Liver (tissue), 9 donors: ENCODE data around the gene PRPF31. TPM values are rescaled to one million over a fixed set of nuclear protein-coding genes. Genes with fewer than 3 reads are reported as not detected.

Source experiments
- DNase-seq: peaks from one replicate; pipeline ENCODE4 v3.0.0-alpha.2; 2017; ENCODE audit warnings: low spot score
- H3K27ac ChIP-seq, 2 donors: one replicate each; pipeline ENCODE4 v1.7.0; 2013; ENCODE audit warnings: inconsistent platforms in 2 of 2, low read length in 2 of 2, control low read depth in 1 of 2, low read depth in 1 of 2, mild to moderate bottlenecking in 1 of 2
- H3K27me3 ChIP-seq, 4 donors: one replicate each; pipeline versions ENCODE4 v1.6.1 to v1.7.0; 2013; ENCODE audit warnings: low read length in 3 of 4, inconsistent platforms in 1 of 4, mild to moderate bottlenecking in 1 of 4, moderate library complexity in 1 of 4; ENCODE audit not compliant: control insufficient read depth in 4 of 4, insufficient read depth in 4 of 4
- H3K36me3 ChIP-seq, 4 donors: one replicate each; pipeline versions ENCODE4 v1.6.1 to v1.7.0; 2013; ENCODE audit warnings: low read length in 3 of 4, mild to moderate bottlenecking in 3 of 4, low read depth in 1 of 4, moderate library complexity in 1 of 4; ENCODE audit not compliant: control insufficient read depth in 4 of 4, insufficient read depth in 3 of 4
- H3K4me1 ChIP-seq, 4 donors: one replicate each; pipeline versions ENCODE4 v1.6.1 to v1.7.0; 2013; ENCODE audit warnings: low read length in 3 of 4, mild to moderate bottlenecking in 3 of 4, moderate library complexity in 1 of 4; ENCODE audit not compliant: control insufficient read depth in 4 of 4, insufficient read depth in 4 of 4
- H3K4me3 ChIP-seq, 3 donors: one replicate each; pipeline versions ENCODE4 v1.6.1 to v1.7.0; 2013; ENCODE audit warnings: low read length in 3 of 3, control low read depth in 1 of 3, low read depth in 1 of 3, mild to moderate bottlenecking in 1 of 3
- H3K9ac ChIP-seq, 2 donors: one replicate each; pipeline ENCODE4 v1.7.0; 2013; ENCODE audit warnings: low read length in 2 of 2, mild to moderate bottlenecking in 2 of 2, moderate library complexity in 2 of 2, control low read depth in 1 of 2, low read depth in 1 of 2
- H3K9me3 ChIP-seq, 4 donors: one replicate each; pipeline versions ENCODE4 v1.6.1 to v1.7.0; 2013; ENCODE audit warnings: low read length in 3 of 4; ENCODE audit not compliant: control insufficient read depth in 4 of 4
- ATF3 ChIP-seq: IDR thresholded peaks from 2 replicates; pipeline ENCODE4 v1.6.1; 2016; ENCODE audit warnings: antibody characterized with exemption
- CTCF ChIP-seq: fragments of 150-350 bp; IDR thresholded peaks from 2 replicates; pipeline ENCODE4 v1.5.1; 2017; ENCODE audit warnings: improper control_type of control experiment, low read depth, low read length; ENCODE audit not compliant: missing input control
- EGR1 ChIP-seq, 2 donors: IDR thresholded peaks; 2 replicates each; pipeline ENCODE4 v1.6.1; 2016 to 2018; ENCODE audit warnings: antibody characterized with exemption in 2 of 2, low read depth in 2 of 2
- FOXA2 ChIP-seq: IDR thresholded peaks from 2 replicates; pipeline ENCODE4 v1.6.1; 2016; ENCODE audit warnings: antibody characterized with exemption
- GABPA ChIP-seq, 2 donors: IDR thresholded peaks in 1 of 2; conservative IDR thresholded peaks in 1 of 2; 2 replicates each; pipeline ENCODE4 v1.6.1; 2016; ENCODE audit warnings: antibody characterized with exemption in 2 of 2, mild to moderate bottlenecking in 1 of 2, moderate library complexity in 1 of 2
- HNF4A ChIP-seq, 2 donors: conservative IDR thresholded peaks; 2 replicates each; pipeline ENCODE4 v1.6.1; 2016; ENCODE audit warnings: antibody characterized with exemption in 2 of 2, mild to moderate bottlenecking in 2 of 2
- HNF4G ChIP-seq: IDR thresholded peaks from 2 replicates; pipeline ENCODE4 v1.6.1; 2016; ENCODE audit warnings: antibody characterized with exemption
- JUND ChIP-seq, 2 donors: IDR thresholded peaks; 2 replicates each; pipeline ENCODE4 v1.6.1; 2016; ENCODE audit warnings: antibody characterized with exemption in 2 of 2
- MAX ChIP-seq: IDR thresholded peaks from 2 replicates; pipeline ENCODE4 v1.6.1; 2016; ENCODE audit warnings: antibody characterized with exemption
- NR2F2 ChIP-seq: IDR thresholded peaks from 2 replicates; pipeline ENCODE4 v1.6.1; 2016; ENCODE audit warnings: antibody characterized with exemption
- RAD21 ChIP-seq, 2 donors: IDR thresholded peaks; 2 replicates each; pipeline ENCODE4 v1.6.1; 2016; ENCODE audit warnings: antibody characterized with exemption in 2 of 2, mild to moderate bottlenecking in 2 of 2
- REST ChIP-seq: IDR thresholded peaks from 2 replicates; pipeline ENCODE4 v1.6.1; 2016; ENCODE audit warnings: antibody characterized with exemption, mild to moderate bottlenecking
- RXRA ChIP-seq, 2 donors: IDR thresholded peaks; 2 replicates each; pipeline ENCODE4 v1.6.1; 2017 to 2018; ENCODE audit warnings: antibody characterized with exemption in 2 of 2, mild to moderate bottlenecking in 1 of 2
- SP1 ChIP-seq: IDR thresholded peaks from 2 replicates; pipeline ENCODE4 v1.6.1; 2018; ENCODE audit warnings: antibody characterized with exemption, mild to moderate bottlenecking
- TAF1 ChIP-seq: conservative IDR thresholded peaks from 2 replicates; pipeline ENCODE4 v1.6.1; 2016; ENCODE audit warnings: antibody characterized with exemption, mild to moderate bottlenecking
- YY1 ChIP-seq: IDR thresholded peaks from 2 replicates; pipeline ENCODE4 v1.6.1; 2016; ENCODE audit warnings: antibody characterized with exemption, mild to moderate bottlenecking
- ZBTB33 ChIP-seq: IDR thresholded peaks from 2 replicates; pipeline ENCODE4 v1.6.1; 2016; ENCODE audit warnings: antibody characterized with exemption
- WGBS: extraction: QIAGEN DNeasy Blood & Tissue Kit; methylation state at CpG from one replicate; pipeline ENCODE4 v1.1.7; 2013; 5-methylcytosine and 5-hydroxymethylcytosine counted together
- polyA plus RNA-seq, 2 donors: library from polyadenylated mRNA; stranded (reverse) in 1 of 2; unstranded in 1 of 2; fragments of 200-250 nt in 1 of 2; fragments of >200 nt in 1 of 2; fragmentation: Nextera tagmentation in 1 of 2; extraction: Ambion mirVana in 1 of 2; gene quantifications; one replicate each; pipeline versions ENCODE4 v1.2.1 to v1.2.3, GENCODE V29; 2013 to 2015
- total RNA-seq, 2 donors: library from RNA; depleted of rRNA; stranded (reverse); fragments of >200 nt; gene quantifications; one replicate each; pipeline ENCODE4 v1.2.3, GENCODE V29; 2014
- donor health status: healthy.
- donor health status: healthy.
- donor health status: healthy.
- donor health status: healthy.
- donor health status: healthy.

The PRPF31 gene
- total and polyA plus RNA-seq, 4 donors: 23.8 to 33.0 (median 28.7) TPM

GRCh38 chr19:54148158-54148557 lies 32.6 kb downstream of the PRPF31 start:
- no peaks in the 10 kb centered on the region for H3K4me1 ChIP-seq

GRCh38 chr19:54149021-54149812 lies 33.7 kb downstream of the PRPF31 start:
- Histone ChIP-seq H3K9me3 (no peaks in the 10 kb centered on the region), H3K27ac (no peak overlapping the region), H3K36me3 (peaks cover 30 to 94% (median 56%) of the 10 kb centered on the region in 4 donors), H3K9ac (no peak overlapping the region), H3K27me3 (no peaks in the 10 kb centered on the region), H3K4me1 (no peaks in the 10 kb centered on the region), H3K4me3 (no peak overlapping the region)
- TF ChIP-seq MAX: no peak
- DNase-seq: no peak
- WGBS: 87% methylated on average over 12 of the region's 12 CpGs

More at GRCh38 chr19:54148158-54148557, 32.6 kb downstream of the PRPF31 start:
- Histone ChIP-seq H3K27ac (no peak overlapping the region), H3K9me3 (no peaks in the 10 kb centered on the region), H3K36me3 (peaks cover 24 to 94% (median 60%) of the 10 kb centered on the region in 4 donors), H3K27me3 (no peaks in the 10 kb centered on the region), H3K4me3 (no peak overlapping the region), H3K9ac (no peak overlapping the region)
- TF ChIP-seq TAF1 (no peak), NR2F2 (no peak), EGR1 (IDR thresholded peaks at IDR 0.05; ENCODE audit: low read depth in 2 of 2) (no peak), YY1 (no peak), RAD21 (IDR thresholded peaks at IDR 0.05) (no peak), FOXA2 (no peak)
- 94% methylated on average over 19 of the region's 19 CpGs for WGBS
- no peak for DNase-seq

GRCh38 chr19:54151362-54152035 lies 35.9 kb downstream of the PRPF31 start:
- H3K9me3 ChIP-seq: no peaks in the 10 kb centered on the region
- H3K27me3 ChIP-seq: no peaks in the 10 kb centered on the region
- H3K36me3 ChIP-seq: peaks cover 29 to 94% (median 62%) of the 10 kb centered on the region in 4 donors
- 88% methylated on average over 23 of the region's 23 CpGs for WGBS
- no peak overlapping the region for H3K9ac ChIP-seq
- H3K4me1 ChIP-seq: no peaks in the 10 kb centered on the region
- H3K27ac ChIP-seq: no peak overlapping the region
- no peak overlapping the region for H3K4me3 ChIP-seq
- no peak for DNase-seq
- TF ChIP-seq REST (no peak), RAD21 (IDR thresholded peaks at IDR 0.05) (no peak), SP1 (no peak), HNF4G (no peak), GABPA (IDR thresholded peaks at IDR 0.05 in 1 of 2, conservative IDR thresholded peaks at IDR 0.05 in 1 of 2) (no peak), CTCF (no peak), FOXA2 (no peak), ATF3 (no peak), JUND (IDR thresholded peaks at IDR 0.05) (no peak), ZBTB33 (no peak), EGR1 (IDR thresholded peaks at IDR 0.05; ENCODE audit: low read depth in 2 of 2) (no peak), TAF1 (no peak), MAX (no peak), NR2F2 (no peak), HNF4A (conservative IDR thresholded peaks at IDR 0.05) (no peak), RXRA (IDR thresholded peaks at IDR 0.05) (no peak), YY1 (no peak)
